Nephron progenitor cell (in vitro differentiated cells): Measurements from ENCODE around the gene SLC22A31.

Experiments used
- DNase-seq: peaks from one replicate; pipeline ENCODE4 v3.0.0; 2021
- H3K27ac Mint-ChIP-seq: 2 replicates; pipeline ENCODE4 v1.8.0; 2021; ENCODE audit warnings: mild to moderate bottlenecking, moderate library complexity, mixed read lengths
- H3K27me3 Mint-ChIP-seq: 2 replicates; pipeline ENCODE4 v1.8.0; 2021; ENCODE audit warnings: mild to moderate bottlenecking, low read depth, mixed read lengths; ENCODE audit not compliant: poor library complexity
- H3K36me3 Mint-ChIP-seq: 2 replicates; pipeline ENCODE4 v1.8.0; 2021; ENCODE audit warnings: low read depth, mixed read lengths
- H3K4me1 Mint-ChIP-seq: 2 replicates; pipeline ENCODE4 v1.8.0; 2021; ENCODE audit warnings: mixed read lengths
- H3K4me3 Mint-ChIP-seq: 2 replicates; pipeline ENCODE4 v1.8.0; 2021; ENCODE audit warnings: mild to moderate bottlenecking, moderate library complexity, mixed read lengths
- H3K9me3 Mint-ChIP-seq: 2 replicates; pipeline ENCODE4 v1.8.0; 2021; ENCODE audit warnings: mild to moderate bottlenecking, moderate library complexity, mixed read lengths
- CTCF ChIP-seq: fragments of 200-600 bp; sonication (generic); IDR thresholded peaks from 2 replicates; pipeline ENCODE4 v1.5.0; 2021; ENCODE audit warnings: antibody characterized with exemption

SLC22A31 gene

DNA sequence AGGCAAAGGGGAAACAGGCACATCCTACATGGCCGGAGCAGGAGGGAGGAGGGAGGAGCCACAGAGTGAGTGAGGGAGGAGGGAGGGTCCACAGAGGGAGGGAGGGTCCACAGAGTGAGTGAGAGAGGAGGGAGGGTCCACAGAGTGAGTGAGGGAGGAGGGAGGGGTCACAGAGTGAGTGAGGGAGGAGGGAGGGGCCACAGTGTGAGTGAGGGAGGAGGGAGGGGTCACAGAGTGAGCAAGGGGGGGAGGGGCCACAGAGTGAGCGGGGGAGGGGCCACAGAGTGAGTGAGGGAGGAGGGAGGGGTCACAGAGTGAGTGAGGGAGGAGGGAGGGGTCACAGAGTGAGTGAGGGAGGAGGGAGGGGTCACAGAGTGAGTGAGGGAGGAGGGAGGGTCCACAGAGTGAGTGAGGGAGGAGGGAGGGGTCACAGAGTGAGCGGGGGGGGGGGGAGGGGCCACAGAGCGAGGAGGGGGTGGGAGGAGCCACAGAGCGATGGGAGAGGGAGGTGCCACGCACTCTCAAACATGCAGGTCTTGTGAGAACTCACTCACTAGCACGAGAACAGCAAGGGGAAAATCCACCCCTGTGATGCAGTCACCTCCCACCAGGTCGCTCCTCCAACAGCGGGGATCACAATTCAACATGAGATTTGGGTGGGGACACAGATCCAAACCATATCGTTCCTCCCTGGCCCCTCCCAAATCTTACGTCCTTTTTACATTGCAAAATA is 53.1 kb downstream of the SLC22A31 start:
- no peaks in the 10 kb centered on the region for H3K4me1 Mint-ChIP-seq

DNA sequence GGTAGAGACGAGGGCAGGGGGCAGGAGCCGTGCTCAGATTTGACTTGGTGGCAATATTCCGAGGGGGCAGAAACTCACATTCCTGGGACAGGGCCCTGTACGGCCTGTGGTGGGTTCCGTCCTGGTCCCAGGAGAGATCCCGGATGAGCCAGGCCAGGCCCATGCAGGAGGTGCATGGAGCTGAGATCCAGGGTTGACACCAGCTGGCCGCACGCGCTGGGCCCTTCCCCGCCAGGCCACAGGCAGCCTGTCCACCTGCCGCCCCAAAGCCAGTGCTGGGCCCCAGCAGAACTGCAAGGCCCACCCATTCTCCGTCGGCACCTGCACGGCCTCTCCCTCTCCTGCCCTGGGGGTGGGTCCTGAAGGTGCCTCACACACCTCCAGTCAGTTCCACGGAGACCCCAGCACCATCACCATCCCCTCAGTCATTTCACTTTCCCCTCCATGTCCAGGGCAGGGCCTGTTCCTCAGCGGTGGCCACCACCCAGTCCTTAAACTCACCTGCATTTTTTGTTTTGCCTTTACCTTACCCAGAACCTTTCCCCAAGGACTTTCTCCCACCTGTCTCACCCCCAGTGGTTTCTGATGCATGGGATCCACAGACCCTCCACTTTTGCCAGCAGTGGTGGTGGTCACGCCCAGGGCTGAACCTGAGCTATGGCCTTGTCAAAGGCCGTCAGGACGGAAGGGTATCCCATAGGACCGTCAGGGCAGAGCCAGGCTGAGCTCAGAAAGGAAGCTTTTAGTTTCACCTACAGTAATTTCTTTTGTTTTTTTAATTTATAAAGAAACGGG is 53.9 kb downstream of the SLC22A31 start:
- no peak overlapping the region for H3K27ac Mint-ChIP-seq
- H3K36me3 Mint-ChIP-seq, result peaks cover 52% of the 10 kb centered on the region
- no peak for TF ChIP-seq CTCF
- H3K4me3 Mint-ChIP-seq, result no peak overlapping the region
- H3K9me3 Mint-ChIP-seq, result peaks cover 11% of the 10 kb centered on the region
- H3K27me3 Mint-ChIP-seq, result peaks cover 5% of the 10 kb centered on the region
- H3K4me1 Mint-ChIP-seq, result no peaks in the 10 kb centered on the region
- DNase-seq, result no peak

More for the DNA sequence above, 53.1 kb downstream of the SLC22A31 start:
- TF ChIP-seq CTCF, result no peak
- Mint-ChIP-seq H3K9me3 (peaks cover 11% of the 10 kb centered on the region), H3K36me3 (peaks cover 58% of the 10 kb centered on the region), H3K4me3 (no peak overlapping the region), H3K27me3 (peaks cover 5% of the 10 kb centered on the region), H3K27ac (no peak overlapping the region)
- DNase-seq, result no peak
